ENCODE results near the gene ZNF536. TPM values are rescaled to one million over a fixed set of nuclear protein-coding genes. Genes with fewer than 3 reads are reported as not detected.

Gene ZNF536
- total and polyA plus RNA-seq, 10 of the 15 experiments (the other 5 are each of a cell fraction or from before 2014, with no cell fraction given): not detected

DNA sequence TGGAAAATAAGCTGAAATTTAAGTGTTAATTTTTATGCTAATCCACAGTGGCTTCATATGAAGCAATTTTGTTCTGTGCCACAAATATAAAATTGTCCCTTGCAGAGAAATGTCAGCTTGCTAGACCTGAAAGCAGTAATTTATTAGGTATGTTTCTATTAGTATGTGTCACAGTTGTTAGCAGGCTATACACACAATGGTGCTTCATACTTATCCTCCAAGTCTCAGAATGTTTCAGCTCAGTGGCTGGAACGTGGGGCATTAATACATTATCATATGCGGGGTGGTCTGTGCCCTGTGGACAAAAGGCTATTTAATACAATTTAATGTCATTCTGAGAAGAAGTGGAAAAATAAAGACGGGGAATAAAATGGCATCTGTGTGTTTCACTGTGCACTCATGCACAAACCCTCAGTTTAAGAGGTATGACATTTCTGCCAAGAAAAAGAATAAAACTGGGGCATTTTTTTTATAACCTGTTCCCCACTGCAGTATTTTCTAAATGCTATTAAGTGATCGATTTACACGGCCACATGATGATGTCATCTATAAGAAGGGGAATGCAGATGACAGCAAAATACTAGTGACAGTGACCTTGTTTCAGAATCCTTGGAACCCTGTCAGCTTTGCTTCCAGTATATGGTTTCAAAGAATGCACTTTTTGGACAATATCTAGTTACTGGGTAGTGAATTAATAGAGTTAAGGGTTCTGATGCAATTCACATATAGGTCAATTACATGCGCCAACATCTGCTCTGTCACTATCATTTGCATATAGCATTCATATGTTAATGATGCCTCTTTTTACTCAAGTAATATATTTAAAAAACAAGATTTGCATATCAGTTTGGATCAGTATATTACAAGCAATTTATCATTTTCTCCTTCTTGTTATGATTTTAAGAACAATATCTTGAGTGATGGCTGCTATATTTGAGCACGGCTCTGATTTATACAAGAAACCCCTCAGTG lies 21.2 kb upstream of the ZNF536 start (continued):
- no peak for TF ChIP-seq NRF1 (conservative IDR thresholded peaks at IDR 0.05; ENCODE audit: low read depth, low read length)
- TF ChIP-seq JUND (IDR thresholded peaks at IDR 0.05; ENCODE audit: low read depth, low read length): no peak
- TF ChIP-seq SMAD5 (IDR thresholded peaks at IDR 0.05; ENCODE audit: low read depth): no peak
- TF ChIP-seq TBL1XR1 (IDR thresholded peaks at IDR 0.05; ENCODE audit: low read depth, low read length): no peak

DNA sequence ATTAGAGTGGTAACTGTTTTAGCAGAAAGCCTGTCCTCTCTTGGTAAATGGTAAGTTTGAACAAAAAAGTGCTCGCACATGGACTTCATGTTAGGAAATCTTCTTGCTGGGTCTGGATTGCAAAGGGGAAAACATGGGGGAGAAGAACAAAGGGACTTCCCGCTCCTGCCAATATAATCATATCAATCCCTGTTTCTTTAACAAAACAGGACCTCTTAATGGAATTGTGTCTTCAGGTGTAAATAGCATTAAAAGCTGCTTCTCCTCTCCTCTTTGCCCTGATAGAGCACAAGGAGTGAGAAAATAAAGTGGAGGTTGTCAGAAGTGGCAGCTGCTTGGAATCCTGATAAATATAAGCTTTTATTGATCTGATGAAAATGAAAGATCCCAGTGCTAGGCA lies 20.4 kb upstream of the ZNF536 start:
- ChIA-PET CTCF (no interaction called here), POLR2A (no interaction called here), RAD21 (ENCODE audit: unreplicated experiment) (no interaction called here), SMC1A (ENCODE audit: uncharacterized antibody, unreplicated experiment) (interaction anchor here (0.6 kb wide), 1 partner anchor 138 kb away, joined by 3 read pairs; no protein-coding TSS in a partner anchor)
- Histone ChIP-seq H3K36me3 (ENCODE audit: control insufficient read depth in 2 of 2, insufficient read depth in 2 of 2, low read length in 1 of 2) (no peaks in the 10 kb centered on the region), H2AFZ (ENCODE audit: control insufficient read depth, low read depth, low read length) (no peak overlapping the region), H3K4me3 (no peak overlapping the region), H3K27ac (ENCODE audit: control insufficient read depth, insufficient read depth) (no peak overlapping the region), H3K9ac (ENCODE audit: control insufficient read depth, insufficient read depth, low read length) (no peak overlapping the region), H4K20me1 (ENCODE audit: control insufficient read depth, insufficient read depth) (no peaks in the 10 kb centered on the region), H3K79me2 (ENCODE audit: control insufficient read depth, insufficient read depth, low read length) (no peaks in the 10 kb centered on the region), H3K9me3 (replicated peaks; ENCODE audit: control insufficient read depth, insufficient read depth, low read length) (no peaks in the 10 kb centered on the region), H3K4me2 (ENCODE audit: control insufficient read depth, insufficient read depth) (no peak overlapping the region), H3K4me1 (ENCODE audit: control insufficient read depth, insufficient read depth, low read length) (no peaks in the 10 kb centered on the region), H3K27me3 (replicated peaks in 1 of 2; ENCODE audit: control insufficient read depth in 2 of 2, insufficient read depth in 2 of 2, low read length in 1 of 2) (no peaks in the 10 kb centered on the region)
- intact Hi-C loops (cut with micrococcal nuclease; ENCODE audit: unreplicated experiment): no loop called here
- no peak for FAIRE-seq
- in situ Hi-C loops (cut with MboI): no loop called here
- DNase-seq (ENCODE audit: low read depth, low spot score): no peak
- BruUV-seq (replicated peaks): no TSS peak
- TF ChIP-seq ZNF274 (IDR thresholded peaks at IDR 0.05; ENCODE audit: insufficient read depth, insufficient read length) (no peak), RBBP5 (conservative IDR thresholded peaks at IDR 0.05) (no peak), IRF4 (IDR thresholded peaks at IDR 0.05; ENCODE audit: low read depth, low read length) (no peak)
- TF ChIP-seq, protein P1, sequence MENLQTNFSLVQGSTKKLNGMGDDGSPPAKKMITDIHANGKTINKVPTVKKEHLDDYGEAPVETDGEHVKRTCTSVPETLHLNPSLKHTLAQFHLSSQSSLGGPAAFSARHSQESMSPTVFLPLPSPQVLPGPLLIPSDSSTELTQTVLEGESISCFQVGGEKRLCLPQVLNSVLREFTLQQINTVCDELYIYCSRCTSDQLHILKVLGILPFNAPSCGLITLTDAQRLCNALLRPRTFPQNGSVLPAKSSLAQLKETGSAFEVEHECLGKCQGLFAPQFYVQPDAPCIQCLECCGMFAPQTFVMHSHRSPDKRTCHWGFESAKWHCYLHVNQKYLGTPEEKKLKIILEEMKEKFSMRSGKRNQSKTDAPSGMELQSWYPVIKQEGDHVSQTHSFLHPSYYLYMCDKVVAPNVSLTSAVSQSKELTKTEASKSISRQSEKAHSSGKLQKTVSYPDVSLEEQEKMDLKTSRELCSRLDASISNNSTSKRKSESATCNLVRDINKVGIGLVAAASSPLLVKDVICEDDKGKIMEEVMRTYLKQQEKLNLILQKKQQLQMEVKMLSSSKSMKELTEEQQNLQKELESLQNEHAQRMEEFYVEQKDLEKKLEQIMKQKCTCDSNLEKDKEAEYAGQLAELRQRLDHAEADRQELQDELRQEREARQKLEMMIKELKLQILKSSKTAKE (IDR thresholded peaks at IDR 0.05; ENCODE audit: low read depth, poor library complexity, severe bottlenecking): no peak
- TF ChIP-seq, protein P2, sequence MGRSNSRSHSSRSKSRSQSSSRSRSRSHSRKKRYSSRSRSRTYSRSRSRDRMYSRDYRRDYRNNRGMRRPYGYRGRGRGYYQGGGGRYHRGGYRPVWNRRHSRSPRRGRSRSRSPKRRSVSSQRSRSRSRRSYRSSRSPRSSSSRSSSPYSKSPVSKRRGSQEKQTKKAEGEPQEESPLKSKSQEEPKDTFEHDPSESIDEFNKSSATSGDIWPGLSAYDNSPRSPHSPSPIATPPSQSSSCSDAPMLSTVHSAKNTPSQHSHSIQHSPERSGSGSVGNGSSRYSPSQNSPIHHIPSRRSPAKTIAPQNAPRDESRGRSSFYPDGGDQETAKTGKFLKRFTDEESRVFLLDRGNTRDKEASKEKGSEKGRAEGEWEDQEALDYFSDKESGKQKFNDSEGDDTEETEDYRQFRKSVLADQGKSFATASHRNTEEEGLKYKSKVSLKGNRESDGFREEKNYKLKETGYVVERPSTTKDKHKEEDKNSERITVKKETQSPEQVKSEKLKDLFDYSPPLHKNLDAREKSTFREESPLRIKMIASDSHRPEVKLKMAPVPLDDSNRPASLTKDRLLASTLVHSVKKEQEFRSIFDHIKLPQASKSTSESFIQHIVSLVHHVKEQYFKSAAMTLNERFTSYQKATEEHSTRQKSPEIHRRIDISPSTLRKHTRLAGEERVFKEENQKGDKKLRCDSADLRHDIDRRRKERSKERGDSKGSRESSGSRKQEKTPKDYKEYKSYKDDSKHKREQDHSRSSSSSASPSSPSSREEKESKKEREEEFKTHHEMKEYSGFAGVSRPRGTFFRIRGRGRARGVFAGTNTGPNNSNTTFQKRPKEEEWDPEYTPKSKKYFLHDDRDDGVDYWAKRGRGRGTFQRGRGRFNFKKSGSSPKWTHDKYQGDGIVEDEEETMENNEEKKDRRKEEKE (IDR thresholded peaks at IDR 0.05): no peak
- WGBS (ENCODE audit: insufficient coverage, insufficient replicate concordance, low lambda C conversion rate, missing lambda C conversion rate): 0% methylated on average over 2 of the region's 2 CpGs
- no peak for ATAC-seq
